HG03196 (cell line): Measurements from ENCODE around the gene SPEG.

ENCODE experiments used
- ATAC-seq: cut with Tn5 transposase; IDR thresholded peaks from one replicate; pipeline ENCODE4 v1.9.1; 2021; ENCODE audit not compliant: unreplicated experiment

SPEG gene

DNA sequence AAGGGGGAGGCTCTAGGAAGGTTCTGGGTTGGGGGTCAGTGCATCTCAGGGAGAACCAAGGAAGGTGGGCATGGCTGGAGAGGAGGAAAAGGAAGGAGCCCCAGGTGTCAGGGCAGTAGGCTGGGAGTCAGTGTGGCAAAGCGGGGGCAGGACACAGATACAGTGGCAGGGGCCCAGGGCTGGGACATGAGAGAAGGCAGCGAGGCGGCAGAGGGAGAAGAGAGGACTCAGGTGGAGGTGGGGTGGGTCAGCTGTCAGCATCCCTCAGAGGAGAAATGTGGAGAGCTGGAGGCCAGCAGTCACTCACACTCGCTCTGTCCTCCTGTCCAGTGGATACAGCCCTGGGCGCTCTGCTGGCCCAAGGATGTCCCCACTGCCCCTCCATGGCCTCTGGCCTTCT lies 58.4 kb downstream of the SPEG start:
- no peak for ATAC-seq

DNA sequence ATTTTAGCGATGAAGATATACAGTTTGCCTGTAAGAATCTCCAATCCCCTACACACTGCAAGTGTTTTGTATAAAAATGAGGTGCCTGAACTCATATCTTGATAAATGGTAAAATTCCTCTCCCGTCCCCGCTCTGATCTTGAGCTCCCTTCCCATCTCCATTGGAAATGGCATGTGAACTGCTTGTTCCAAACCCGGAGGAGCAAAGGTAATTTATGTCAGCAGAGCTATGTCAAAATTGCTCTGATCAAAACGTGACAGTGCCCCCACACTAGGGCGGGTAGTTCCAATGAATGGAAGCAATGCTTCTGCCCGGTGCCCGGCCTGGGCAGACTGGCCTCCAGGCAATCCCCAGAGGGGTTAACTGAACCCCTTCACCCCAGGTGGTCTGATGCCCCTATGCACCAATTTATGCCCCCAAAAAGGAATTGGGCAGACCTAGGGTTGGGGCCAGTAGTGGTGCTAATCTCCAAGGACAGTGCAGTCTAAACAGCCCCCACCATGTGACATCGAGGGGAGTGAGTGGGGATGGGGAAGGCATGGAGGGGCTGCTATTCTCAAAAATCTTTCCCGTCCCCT lies 60.4 kb downstream of the SPEG start:
- no peak for ATAC-seq

DNA sequence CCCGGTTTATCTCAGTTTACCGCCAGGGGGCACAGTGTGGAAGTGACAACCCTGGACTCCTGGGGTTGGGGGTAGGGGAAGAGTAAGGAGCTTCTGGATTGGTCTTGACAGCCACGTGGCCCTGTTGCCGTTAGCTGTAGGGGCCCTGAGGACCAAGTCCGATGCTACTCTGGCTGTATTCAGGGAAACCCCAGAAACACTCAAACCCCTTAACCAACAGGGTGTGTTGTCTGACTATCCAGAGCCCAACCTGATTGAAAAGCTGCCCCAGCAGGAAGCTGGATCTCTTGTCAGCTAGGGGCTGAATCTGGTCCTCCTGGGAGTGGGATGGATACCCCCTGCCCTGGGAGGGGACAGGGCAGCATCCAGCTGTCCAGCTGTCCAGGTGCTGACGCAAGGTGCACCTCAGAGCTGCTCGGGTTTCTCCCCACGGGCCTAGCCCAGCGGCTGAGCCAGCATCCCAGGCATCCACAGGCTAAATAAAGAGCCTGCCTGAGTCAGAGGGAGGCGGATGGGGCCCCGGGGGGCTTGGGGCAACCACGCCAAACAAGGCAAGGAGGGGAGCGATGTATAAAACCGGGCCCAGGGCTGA lies 61.0 kb downstream of the SPEG start:
- no peak for ATAC-seq

DNA sequence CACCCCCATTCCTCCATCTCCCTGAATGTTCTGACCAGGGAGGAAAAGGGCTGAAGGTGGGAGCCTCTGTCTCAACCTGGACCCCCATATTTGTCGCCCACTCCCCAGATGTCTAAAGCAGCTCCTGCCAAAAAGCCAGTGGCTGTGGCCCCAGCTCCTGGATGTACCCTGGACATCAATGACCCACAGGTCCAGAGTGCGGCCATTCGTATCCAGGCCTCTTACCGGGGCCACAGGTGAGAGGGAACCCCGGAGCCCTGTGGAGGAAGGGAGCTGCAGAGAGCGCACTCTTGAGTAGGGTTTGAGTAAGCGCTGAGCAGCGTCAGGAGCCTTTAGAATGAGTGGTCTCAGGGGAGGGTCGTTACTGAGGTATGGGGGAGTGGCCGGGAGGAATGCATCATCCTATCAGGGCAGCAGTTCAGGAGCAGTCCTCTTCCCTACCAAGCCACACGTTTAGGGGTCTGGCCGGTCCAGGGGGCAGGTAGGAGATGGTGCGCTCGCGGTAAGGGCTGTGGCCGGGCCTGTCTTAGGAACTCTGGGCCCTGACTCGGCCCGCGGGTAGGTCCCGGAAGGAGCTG lies 61.7 kb downstream of the SPEG start:
- ATAC-seq, result no peak

DNA sequence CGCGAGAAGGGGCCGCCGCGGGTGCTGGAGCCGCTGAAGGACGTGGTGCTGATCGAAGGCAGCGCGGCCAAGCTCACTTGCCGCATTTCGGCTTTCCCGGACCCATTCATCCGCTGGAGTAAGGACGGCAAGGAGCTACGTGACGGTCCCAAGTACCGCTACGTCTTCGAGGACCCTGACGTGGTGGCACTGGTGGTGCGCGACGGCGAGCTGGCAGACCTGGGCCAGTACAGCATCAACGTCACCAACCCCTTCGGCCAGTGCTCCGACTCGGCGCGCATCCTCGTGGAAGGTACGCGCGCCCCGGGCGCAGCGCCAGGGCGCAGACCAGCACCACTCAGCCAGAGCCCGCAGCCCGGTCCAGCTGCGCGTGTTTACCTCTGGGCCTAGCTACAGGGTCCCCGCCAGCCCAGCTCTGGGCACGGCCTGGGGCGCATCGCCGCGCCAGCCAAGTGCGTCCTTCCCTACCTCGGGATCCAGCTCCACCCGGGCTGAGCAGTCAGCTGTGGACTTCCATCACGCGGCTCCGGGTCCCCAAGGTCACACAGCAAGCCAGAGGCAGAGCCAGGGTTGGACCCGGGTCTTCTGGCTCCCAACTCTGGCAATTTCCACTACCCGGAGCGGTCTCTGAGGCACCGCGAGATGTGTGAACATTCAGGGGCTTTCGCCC lies 62.3 kb downstream of the SPEG start:
- ATAC-seq, result no peak

DNA sequence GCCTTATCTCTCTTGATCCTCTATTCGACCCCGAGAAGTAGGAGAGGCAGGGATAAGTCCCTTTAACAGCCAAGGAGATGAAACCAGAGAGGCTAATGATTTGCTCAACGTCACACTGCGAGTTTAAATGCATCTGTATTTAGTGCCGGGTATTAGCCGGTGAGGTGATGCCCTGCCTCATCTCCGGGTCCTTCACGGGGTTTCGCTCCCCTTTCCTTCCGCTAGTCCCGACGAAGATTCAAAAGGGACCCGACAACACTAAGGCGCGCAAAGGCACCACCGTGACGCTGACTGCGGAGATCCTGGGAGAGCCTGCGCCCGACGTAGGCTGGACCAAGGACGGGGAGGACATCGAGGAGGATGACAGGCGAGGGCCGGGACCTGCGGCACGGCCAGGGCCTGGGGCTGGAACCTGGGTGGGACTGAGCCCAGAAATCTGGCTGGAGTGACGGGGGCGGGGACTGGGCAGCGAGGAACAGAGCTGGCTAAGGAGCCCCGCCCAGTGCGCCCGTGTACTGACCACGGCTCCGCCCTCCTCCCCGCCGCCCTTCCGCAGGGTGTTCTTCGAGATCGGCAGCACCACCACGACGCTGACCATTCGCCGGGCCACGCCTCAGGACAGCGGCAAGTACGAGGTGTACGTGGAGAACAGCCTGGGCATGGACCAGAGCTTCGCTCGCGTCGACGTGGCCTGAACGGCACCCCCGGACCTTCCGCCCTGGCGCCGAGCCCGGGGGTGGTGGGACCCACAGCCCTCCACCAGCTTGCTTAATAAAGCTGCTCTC lies 63.0 kb downstream of the SPEG start:
- ATAC-seq, result no peak

DNA sequence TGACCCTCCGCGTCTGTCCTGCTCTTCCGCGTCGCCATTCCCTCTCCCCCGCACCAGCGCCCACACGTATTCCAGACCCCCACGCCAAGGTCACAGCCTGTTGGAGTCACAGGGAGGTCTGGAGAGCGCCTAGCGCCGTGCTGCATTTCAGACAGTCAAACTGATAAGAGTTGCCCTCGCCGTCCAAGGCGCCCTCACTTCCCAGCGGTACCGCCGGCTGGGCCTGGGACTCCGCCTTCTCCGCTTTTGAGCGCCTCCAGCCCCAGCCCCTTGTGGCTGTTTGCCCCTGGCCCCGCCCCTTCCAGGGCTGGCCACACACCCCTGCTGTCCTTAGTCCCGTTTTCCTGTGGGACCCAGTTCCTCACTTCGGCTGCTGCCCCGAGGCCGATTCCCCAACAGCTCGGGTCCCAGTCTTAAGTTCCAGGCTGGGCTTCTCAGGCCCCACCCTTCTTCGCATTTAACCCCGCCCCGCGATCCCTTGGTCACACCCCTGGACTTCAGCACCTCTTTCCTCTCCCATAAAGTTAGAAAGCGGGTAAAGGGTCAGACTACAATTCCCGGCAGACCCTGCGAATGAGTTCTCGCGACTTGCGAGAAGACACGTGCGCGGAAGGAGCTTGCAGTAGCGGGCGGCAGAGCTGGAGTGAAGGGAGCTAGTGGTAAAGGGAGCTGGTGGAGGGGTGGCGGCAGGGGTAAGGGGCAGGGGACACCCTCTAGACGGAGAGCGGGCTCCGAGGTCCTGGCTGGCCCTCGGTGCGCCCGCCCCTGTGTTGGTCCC lies 63.8 kb downstream of the SPEG start, which contains the start of gene GMPPA:
Gene GMPPA, plus strand, starts transcription at position 612 of the 778 bp plus-strand sequence. CDS start 1,085 bp downstream, outside the sequence.
- ATAC-seq, result peak; percentile 90

DNA sequence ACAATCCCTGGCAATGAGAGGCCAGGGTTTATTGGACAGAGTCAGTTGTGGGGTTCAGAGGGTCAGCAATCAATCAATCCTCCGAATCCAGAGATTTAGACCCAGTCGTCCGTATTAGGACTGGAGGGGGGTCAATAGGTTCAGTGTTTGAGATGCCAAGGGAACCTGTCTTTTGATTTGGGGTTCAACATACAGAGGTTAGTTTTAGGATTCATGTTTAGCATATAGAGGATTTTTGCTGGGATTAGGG lies 64.3 kb downstream of the SPEG start:
- no peak for ATAC-seq

DNA sequence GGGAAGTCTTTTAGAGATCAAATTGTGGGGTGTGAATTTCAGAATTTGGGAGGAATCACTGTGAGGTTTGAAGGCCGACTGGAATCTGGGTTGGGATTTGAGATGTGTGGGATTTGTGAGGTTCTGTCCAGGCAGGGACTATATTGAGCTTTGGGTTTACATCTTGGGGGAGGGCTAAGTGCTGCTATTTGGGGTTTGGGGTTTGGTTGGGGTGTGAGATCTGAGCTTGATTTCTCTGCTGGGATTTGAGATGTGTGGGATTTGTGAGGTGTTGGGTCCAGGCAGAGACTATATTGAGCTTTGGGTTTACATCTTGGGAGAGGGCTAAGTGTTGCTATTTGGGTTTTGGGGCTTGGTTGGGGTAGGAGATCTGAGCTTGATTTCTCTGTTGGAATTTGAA lies 64.9 kb downstream of the SPEG start:
- no peak for ATAC-seq

DNA sequence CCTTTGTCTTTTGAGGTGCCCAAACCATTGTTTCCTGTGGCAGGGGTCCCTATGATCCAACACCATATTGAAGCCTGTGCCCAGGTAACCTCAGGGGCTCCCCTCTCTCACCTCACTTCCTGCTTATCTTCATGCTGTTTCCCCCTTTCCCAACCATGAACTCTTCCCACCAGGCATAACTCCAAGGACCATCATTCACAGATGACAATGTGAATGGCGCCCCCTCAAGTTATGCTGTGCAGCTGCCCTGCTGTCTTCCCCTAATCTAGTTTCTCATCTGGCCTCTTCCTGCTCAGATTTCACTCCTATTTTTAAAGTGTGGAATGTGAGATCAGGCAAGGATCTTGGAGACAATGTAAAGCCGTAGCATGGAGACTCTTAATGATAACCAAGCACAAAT lies 65.5 kb downstream of the SPEG start:
- ATAC-seq, result no peak

DNA sequence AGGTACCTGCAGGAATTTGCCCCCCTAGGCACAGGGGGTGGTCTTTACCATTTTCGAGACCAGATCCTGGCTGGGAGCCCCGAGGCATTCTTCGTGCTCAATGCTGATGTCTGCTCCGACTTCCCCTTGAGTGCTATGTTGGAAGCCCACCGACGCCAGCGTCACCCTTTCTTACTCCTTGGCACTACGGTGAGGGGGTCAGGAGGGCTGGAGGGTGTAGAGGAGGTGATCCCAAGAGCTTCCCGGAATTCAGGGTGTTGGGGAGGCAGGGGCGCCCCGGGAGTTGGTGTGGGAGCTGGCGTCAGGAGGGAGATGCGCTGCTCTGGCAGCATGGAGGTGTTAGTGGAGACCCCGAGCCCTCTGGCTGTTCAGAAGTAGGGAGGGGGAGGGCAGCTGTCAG lies 67.2 kb downstream of the SPEG start:
- ATAC-seq, result no peak

DNA sequence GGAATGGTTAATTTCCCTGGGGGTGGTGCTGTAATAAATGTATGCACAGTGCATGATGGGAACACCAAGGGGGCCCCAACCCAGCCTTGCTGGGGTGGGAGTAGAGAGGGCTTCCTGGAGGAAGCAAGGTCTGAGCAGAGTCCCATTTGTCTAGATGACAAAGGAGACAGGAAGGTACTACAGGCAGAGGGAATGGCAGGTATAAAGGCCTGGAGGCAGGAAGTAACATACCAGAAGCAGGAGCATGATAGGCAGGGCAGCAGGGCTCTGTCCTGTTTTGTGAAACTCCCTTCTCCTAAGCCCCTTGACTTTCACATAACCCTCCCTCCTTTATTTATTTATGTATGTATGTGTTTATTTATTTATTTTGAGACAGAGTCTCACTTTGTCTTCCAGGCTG lies 68.0 kb downstream of the SPEG start:
- no peak for ATAC-seq

DNA sequence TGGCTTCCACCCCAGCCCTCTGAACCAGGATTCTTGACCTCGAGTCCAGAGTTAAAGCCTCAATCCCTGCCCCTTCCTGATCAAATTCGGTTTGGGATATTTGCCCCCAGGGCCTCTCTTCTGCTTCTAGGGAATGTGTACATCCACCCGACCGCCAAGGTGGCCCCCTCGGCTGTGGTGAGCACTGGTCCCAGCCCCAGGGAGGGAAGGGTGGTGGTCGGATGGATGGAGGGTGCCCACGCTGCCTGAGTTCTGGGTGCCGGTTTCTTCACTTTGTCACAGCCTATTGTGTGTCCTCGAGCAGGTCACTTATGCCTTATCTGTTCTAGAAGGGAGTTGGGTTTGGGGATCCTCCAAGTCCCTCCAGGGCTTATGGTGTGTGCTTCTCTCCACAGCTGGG lies 70.9 kb downstream of the SPEG start:
- ATAC-seq, result no peak

DNA sequence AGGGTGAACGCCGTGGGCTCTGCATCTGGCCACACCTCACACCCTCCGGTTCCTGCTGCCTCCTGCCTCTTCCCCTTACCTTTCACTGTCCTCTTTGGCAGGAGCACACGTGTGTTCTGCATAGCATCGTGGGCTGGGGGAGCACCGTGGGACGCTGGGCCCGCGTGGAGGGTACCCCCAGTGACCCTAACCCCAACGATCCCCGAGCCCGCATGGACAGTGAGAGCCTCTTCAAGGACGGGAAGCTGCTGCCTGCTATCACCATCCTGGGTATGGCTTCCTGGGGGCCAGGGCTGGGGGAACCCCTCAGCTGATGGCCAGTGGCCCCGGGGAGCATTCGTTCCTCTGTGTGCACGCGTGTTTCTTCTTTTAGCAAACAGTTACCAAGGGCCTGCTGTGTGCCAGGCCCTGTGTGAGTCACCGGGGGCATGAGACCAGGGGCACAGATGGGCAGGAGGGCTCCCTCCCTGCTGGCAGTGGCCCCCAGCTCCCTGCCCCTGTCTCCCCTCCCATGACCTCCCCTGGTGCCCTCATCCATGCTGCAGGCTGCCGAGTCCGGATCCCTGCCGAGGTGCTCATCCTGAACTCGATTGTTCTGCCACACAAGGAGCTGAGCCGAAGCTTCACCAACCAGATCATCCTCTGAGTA lies 71.6 kb downstream of the SPEG start:
- no peak for ATAC-seq

DNA sequence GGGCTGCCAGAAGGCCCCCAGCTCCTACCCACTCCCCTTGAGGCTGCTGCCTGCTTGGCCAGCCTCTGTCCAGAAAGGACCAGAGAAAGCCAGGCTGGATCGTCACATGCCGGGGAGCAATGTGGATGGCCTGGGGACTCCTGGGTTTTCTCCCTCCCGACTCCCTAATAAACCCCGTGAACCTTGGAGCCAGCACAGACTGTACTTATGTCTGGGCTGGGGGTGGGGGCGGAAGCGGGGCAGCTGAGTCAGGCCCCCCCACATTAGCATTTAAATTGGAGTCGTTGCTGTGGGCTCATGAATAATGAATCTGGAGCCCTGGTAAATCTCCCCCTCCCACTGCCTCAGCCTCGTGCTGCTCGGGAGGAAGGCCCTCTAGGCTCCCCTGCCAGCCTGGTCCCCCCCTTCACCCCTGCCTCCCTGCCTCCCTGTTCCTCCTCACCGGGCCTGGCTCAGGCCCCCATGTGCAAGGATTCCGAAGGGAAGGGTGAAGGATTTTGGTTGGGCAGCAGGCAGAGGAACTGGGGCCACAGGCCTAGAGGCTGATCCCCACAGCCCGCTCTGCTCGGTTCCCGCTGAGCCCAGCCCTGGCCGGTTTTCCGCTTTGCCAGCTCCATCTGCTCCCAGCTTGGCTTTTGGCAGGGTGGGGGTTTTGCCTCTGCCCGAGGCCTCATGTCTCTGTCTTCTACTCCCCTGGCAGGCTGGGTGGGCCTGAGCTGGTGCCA lies 72.3 kb downstream of the SPEG start:
- ATAC-seq, result no peak

DNA sequence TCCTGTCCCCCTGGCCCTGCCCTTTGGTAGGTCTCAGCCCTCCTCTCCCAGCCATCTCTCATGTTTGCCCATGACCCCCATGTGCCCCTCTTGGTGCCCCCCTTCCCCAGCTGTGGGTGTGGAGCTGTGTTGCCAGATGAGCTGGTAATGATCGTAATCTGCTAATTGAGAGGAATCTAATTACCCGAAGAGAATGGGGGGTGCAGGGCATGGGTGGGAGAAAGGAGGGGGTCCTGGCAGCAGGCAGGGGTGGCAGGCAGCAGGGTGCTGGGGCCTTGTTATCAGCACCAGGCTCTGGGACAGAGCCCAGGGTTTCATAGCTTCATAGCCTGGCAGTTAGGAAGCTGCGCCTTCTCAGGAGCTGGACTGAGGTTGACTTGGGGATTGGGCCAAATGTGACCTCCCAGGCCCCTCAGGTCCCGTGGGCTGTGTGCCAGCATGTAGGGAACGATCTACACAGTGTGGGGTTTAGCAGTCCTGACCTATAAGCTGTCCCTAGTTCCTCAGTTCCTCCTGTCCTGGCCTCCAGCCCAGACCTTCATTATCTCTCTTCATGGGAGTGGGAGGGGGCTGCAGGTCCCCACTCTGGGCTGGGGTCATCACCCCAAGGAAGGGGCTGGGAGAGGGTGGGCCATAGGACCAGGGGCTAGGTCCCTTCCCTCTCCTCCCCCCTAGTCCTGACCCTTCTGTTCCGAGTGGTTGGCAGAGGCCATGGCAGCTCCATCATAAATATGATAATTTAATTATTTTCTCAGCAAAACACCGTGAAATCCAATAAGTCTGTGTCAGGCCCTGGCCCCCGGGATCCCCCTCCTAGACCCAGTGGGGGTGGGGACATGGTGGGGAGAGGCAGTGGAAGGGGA lies 73.2 kb downstream of the SPEG start:
- no peak for ATAC-seq

DNA sequence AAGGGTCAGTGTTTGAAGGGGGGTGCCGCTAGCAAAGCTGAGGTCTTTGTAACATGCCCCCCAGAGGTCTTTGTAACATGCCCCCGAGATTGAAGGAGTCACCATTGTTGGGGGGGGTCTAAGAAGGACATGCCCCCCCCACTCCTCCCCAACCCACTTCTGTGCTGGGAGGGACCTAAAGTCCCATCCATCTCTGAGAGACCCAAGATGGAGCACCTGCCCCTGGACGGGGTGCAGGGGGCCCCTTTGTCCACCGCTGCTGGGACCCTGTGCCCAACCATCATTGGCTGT lies 73.7 kb downstream of the SPEG start:
- ATAC-seq, result no peak

DNA sequence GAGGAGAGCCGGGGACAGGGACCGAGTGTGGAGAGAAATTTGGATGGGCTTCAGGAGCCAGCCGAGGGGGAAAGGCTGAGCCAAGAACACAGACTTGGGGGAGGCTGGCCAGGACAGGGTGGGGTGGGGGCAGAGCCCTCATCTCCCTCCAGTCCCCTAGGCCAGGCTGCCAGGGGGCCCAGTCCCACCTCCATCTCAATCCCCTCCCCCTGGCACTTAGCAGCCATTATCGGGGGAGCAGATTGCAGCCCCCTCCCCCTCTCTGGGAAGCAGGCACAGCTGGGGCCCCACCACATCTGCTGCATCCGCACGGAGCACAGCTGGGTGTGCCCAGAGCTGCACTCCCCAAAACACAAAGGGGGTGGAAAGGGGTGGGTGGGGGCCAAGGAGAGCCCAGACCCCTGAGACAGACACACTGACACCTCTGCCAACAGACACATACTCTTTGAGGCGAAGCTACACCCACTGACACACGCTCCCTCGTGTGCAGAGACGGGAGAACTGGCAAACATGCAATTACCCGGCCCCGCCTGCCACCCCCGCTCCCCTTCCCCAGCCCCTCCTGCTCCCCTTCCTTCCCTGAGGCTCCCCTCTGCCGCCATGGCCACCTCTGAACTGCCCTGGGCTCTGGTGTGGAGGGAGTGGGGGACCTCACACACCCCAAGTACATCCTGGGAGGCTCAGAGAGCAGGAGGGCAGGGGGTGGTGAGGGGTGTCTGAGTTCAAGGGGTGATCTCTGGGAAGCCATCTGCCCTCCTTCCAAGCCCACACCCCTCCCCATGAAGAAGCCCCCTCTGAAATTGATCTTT lies 74.5 kb downstream of the SPEG start:
- ATAC-seq, result no peak
